Thyroid gland (tissue), 4 donors: Measurements from ENCODE around the gene AKAP6.

Source experiments
- CTCF ChIP-seq, 6 experiments: fragments of 200-600 bp in 3 of 6; fragments of 450-650 bp in 3 of 6; sonication (generic) in 3 of 6; IDR thresholded peaks; one replicate each; pipeline ENCODE4 v1.5.1; 2016 to 2019; ENCODE audit warnings: antibody characterized with exemption in 6 of 6, mild to moderate bottlenecking in 2 of 6, inconsistent platforms in 1 of 6, moderate library complexity in 1 of 6
- POLR2A ChIP-seq, 2 donors: fragments of 450-650 bp; IDR thresholded peaks; one replicate each; pipeline ENCODE4 v1.6.1; 2017; ENCODE audit warnings: antibody characterized with exemption in 2 of 2, mild to moderate bottlenecking in 2 of 2, moderate library complexity in 1 of 2

- TF ChIP-seq CTCF (IDR thresholded peaks at IDR 0.05) (no peak), POLR2A (IDR thresholded peaks at IDR 0.05) (no peak)
These were observed 352.5 kb downstream of the AKAP6 start for GRCh38 chr14:32681598-32681997.
